Activated CD8-positive, alpha-beta memory T cell treated with anti-CD3 and anti-CD28 coated beads for 36 hours (primary cell): ENCODE measurements around the gene FPR3. TPM values are rescaled to one million over a fixed set of nuclear protein-coding genes. Genes with fewer than 3 reads are reported as not detected.

Experiments
- CTCF ChIA-PET: fragments of 350-600 bp; sonication (Branson Sonifier 250); formaldehyde crosslinking; loops from one replicate; lab custom pipeline; 2021; ENCODE audit warnings: antibody characterized with exemption; lab: Charles Lee
- POLR2A ChIA-PET: fragments of 350-600 bp; sonication (Branson Sonifier 250); formaldehyde crosslinking; loops from one replicate; lab custom pipeline; 2021; ENCODE audit warnings: antibody characterized with exemption; lab: Charles Lee
- total RNA-seq, 2 experiments: library from RNA; stranded (reverse); gene quantifications; one replicate each; pipeline ENCODE4 v1.2.3, GENCODE V29; 2021

The FPR3 gene
- total RNA-seq, 2 experiments from 2014 or later, result not detected

- CTCF ChIA-PET, result no interaction called here
- POLR2A ChIA-PET, result no interaction called here
These were observed 42.2 kb downstream of the FPR3 start for GRCh38 chr19:51837145-51837544.

DNA sequence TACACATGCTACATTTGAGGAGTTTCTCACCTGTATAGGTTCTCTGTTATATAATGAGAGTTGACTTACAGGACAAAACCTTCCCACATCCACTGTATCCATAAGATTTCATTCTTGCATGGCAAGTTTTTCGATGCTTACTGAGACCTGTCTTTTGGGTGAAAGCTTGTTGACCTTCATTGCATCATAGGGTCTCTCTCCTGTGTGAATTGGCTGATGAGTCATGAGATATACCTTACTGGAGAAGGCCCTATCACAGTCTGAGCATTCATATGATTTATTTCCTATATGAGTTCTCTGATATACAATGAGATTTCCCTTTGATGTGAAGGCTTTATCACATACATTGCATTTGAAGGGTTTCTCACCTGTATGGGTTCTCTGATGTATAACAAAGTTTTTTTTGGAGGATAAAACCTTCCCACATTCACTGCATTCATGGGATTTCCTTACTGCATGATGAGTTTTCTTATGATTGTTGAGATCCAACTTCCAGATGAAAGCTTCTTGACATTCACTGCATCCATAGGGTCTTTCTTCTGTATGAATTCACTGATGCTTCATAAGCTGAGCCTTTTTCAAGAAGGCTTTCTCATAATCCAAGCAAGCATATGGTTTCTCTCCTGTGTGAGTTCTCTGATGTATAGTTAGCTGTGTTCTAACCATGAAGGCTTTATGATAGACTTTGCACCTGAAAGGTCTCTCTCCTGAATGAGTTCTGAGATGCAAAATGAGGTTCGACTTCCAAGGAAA, 67.1 kb downstream of the FPR3 start:
- POLR2A ChIA-PET, result no interaction called here
- CTCF ChIA-PET, result no interaction called here

- ChIA-PET POLR2A (no interaction called here), CTCF (no interaction called here)
These were observed 78.1 kb downstream of the FPR3 start for GRCh38 chr19:51873097-51873496.

Other genes with a start within 250 kb of the FPR3 start
- 10 to 100 TPM; 11.3 to 12.9 TPM for gene ZNF175, start 223.9 kb upstream of the FPR3 start, total RNA-seq
- gene SIGLEC5, start 164.8 kb upstream of the FPR3 start, total RNA-seq, result not detected
- gene SIGLEC14, start 148.3 kb upstream of the FPR3 start, total RNA-seq, result under 1 TPM in 1 of 2 experiments, not detected in 1; 0.08 TPM
- gene SPACA6, start 101.8 kb upstream of the FPR3 start, total RNA-seq, result 1 to 10 TPM; 3.3 to 4.4 TPM
- not detected for gene HAS1, start 71.2 kb upstream of the FPR3 start, total RNA-seq
- not detected for gene FPR1, start 43.3 kb upstream of the FPR3 start, total RNA-seq
- gene FPR2, start 34.0 kb upstream of the FPR3 start, total RNA-seq, result not detected
- gene ZNF577, start 92.8 kb downstream of the FPR3 start, total RNA-seq, result 1 to 10 TPM; 4.1 to 4.6 TPM
- 1 to 10 TPM; 9.4 to 9.9 TPM for gene ZNF649, start 109.9 kb downstream of the FPR3 start, total RNA-seq
- 1 to 10 TPM; 4.2 to 4.7 TPM for gene ZNF613, start 132.3 kb downstream of the FPR3 start, total RNA-seq
- 1 to 10 TPM; 4.9 to 6.0 TPM for gene ZNF350, start 191.7 kb downstream of the FPR3 start, total RNA-seq
- gene ZNF615, start 213.1 kb downstream of the FPR3 start, total RNA-seq, result 1 to 10 TPM; 5.5 to 5.7 TPM
- 10 to 100 TPM; 10.6 to 13.1 TPM for gene ZNF614, start 233.2 kb downstream of the FPR3 start, total RNA-seq